DND-41 (cell line): ENCODE results near the gene TRIM63.

ENCODE experiments used
- EZH2 ChIP-seq: IDR thresholded peaks from 3 replicates; pipeline ENCODE4 v1.6.1; 2012; ENCODE audit warnings: borderline replicate concordance, low read depth, mild to moderate bottlenecking, moderate library complexity, low read length, inconsistent platforms; ENCODE audit not compliant: severe bottlenecking
- TF ChIP-seq, protein P1 (sequence below): IDR thresholded peaks from 2 replicates; pipeline ENCODE4 v1.5.1; 2012; ENCODE audit warnings: borderline replicate concordance, low read length, moderate library complexity, mild to moderate bottlenecking; ENCODE audit not compliant: poor library complexity, severe bottlenecking; ENCODE audit errors: extremely low read depth

- TF ChIP-seq, protein P1, sequence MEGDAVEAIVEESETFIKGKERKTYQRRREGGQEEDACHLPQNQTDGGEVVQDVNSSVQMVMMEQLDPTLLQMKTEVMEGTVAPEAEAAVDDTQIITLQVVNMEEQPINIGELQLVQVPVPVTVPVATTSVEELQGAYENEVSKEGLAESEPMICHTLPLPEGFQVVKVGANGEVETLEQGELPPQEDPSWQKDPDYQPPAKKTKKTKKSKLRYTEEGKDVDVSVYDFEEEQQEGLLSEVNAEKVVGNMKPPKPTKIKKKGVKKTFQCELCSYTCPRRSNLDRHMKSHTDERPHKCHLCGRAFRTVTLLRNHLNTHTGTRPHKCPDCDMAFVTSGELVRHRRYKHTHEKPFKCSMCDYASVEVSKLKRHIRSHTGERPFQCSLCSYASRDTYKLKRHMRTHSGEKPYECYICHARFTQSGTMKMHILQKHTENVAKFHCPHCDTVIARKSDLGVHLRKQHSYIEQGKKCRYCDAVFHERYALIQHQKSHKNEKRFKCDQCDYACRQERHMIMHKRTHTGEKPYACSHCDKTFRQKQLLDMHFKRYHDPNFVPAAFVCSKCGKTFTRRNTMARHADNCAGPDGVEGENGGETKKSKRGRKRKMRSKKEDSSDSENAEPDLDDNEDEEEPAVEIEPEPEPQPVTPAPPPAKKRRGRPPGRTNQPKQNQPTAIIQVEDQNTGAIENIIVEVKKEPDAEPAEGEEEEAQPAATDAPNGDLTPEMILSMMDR = no peak
- no peak for TF ChIP-seq EZH2
Measured at GRCh38 chr1:26099780-26100179, 32.4 kb upstream of the TRIM63 start.
